Skeletal muscle tissue (tissue), 4 donors: ENCODE data around the gene MAP3K2. TPM values are rescaled to one million over a fixed set of nuclear protein-coding genes. Genes with fewer than 3 reads are reported as not detected.

Source experiments
- H3K27ac ChIP-seq: one replicate; pipeline ENCODE4 v1.7.0; 2013; ENCODE audit warnings: mild to moderate bottlenecking, low read depth, low read length, inconsistent platforms
- H3K27me3 ChIP-seq, 3 donors: one replicate each; pipeline ENCODE4 v1.7.0; 2013; ENCODE audit warnings: low read length in 3 of 3; ENCODE audit not compliant: control insufficient read depth in 3 of 3, insufficient read depth in 3 of 3
- H3K36me3 ChIP-seq, 3 donors: one replicate each; pipeline ENCODE4 v1.7.0; 2013; ENCODE audit warnings: low read length in 3 of 3; ENCODE audit not compliant: control insufficient read depth in 3 of 3, insufficient read depth in 3 of 3
- H3K4me1 ChIP-seq, 3 donors: one replicate each; pipeline ENCODE4 v1.7.0; 2013; ENCODE audit warnings: low read length in 3 of 3, mild to moderate bottlenecking in 3 of 3; ENCODE audit not compliant: control insufficient read depth in 3 of 3, insufficient read depth in 3 of 3
- H3K4me3 ChIP-seq, 3 donors: one replicate each; pipeline ENCODE4 v1.7.0; 2013; ENCODE audit warnings: low read length in 3 of 3
- H3K9ac ChIP-seq, 3 donors: one replicate each; pipeline ENCODE4 v1.7.0; 2013; ENCODE audit warnings: low read length in 3 of 3, mild to moderate bottlenecking in 3 of 3, moderate library complexity in 2 of 3, low read depth in 1 of 3
- H3K9me3 ChIP-seq, 3 donors: one replicate each; pipeline ENCODE4 v1.7.0; 2013; ENCODE audit warnings: low read length in 3 of 3; ENCODE audit not compliant: control insufficient read depth in 3 of 3
- total RNA-seq: library from RNA; depleted of rRNA; stranded (reverse); fragments of >200 nt; gene quantifications from one replicate; pipeline ENCODE4 v1.2.3, GENCODE V29; 2014
- donor health status: Osteomylitis.

MAP3K2 gene
- total RNA-seq, 1 donor from 2014 or later: 21.9 TPM

- Histone ChIP-seq H3K9me3 (no peaks in the 10 kb centered on the region), H3K36me3 (no peaks in the 10 kb centered on the region), H3K9ac (no peak overlapping the region), H3K27me3 (no peaks in the 10 kb centered on the region), H3K27ac (no peak overlapping the region), H3K4me3 (no peak overlapping the region), H3K4me1 (peaks cover 12 to 23% (median 13%) of the 10 kb centered on the region in 3 donors)
Observed at GRCh38 chr2:127394492-127394891, 6.7 kb upstream of the MAP3K2 start.

- Histone ChIP-seq H3K36me3 (no peaks in the 10 kb centered on the region), H3K9me3 (no peaks in the 10 kb centered on the region), H3K4me3 (no peak overlapping the region), H3K27ac (no peak overlapping the region), H3K9ac (no peak overlapping the region), H3K4me1 (peaks cover 14 to 23% (median 19%) of the 10 kb centered on the region in 3 donors), H3K27me3 (no peaks in the 10 kb centered on the region)
Observed at GRCh38 chr2:127392828-127393578, 5.2 kb upstream of the MAP3K2 start.

GRCh38 chr2:127392133-127392827 is 4.5 kb upstream of the MAP3K2 start:
- Histone ChIP-seq H3K9ac (no peak overlapping the region), H3K27ac (no peak overlapping the region), H3K4me1 (peaks cover 8 to 16% (median 12%) of the 10 kb centered on the region in 3 donors), H3K9me3 (no peaks in the 10 kb centered on the region), H3K27me3 (no peaks in the 10 kb centered on the region), H3K36me3 (no peaks in the 10 kb centered on the region), H3K4me3 (no peak overlapping the region)

GRCh38 chr2:127389778-127390435 is 2.1 kb upstream of the MAP3K2 start:
- Histone ChIP-seq H3K4me1 (peaks cover 11 to 25% (median 24%) of the 10 kb centered on the region in 3 donors), H3K9me3 (no peaks in the 10 kb centered on the region), H3K27me3 (no peaks in the 10 kb centered on the region), H3K36me3 (no peaks in the 10 kb centered on the region), H3K4me3 (no peak overlapping the region), H3K27ac (no peak overlapping the region), H3K9ac (no peak overlapping the region)

- H3K4me3 ChIP-seq: peak overlapping the region; percentile 75 to 87 (median 76)
- no peaks in the 10 kb centered on the region for H3K36me3 ChIP-seq
- H3K27ac ChIP-seq: peak overlapping the region; percentile 99
- H3K4me1 ChIP-seq: peaks cover 11 to 31% (median 25%) of the 10 kb centered on the region in 3 donors
- H3K9ac ChIP-seq: peak overlapping the region; percentile 83 to 87 (median 85)
- no peaks in the 10 kb centered on the region for H3K27me3 ChIP-seq
- H3K9me3 ChIP-seq: no peaks in the 10 kb centered on the region
Observed at GRCh38 chr2:127388423-127389164, 819 bp upstream of the MAP3K2 start.

- peaks cover 24 to 40% (median 40%) of the 10 kb centered on the region in 3 donors for H3K4me1 ChIP-seq
Observed at GRCh38 chr2:127386764-127387654, 766 bp downstream of the MAP3K2 start.

GRCh38 chr2:127386246-127386645 is 1.5 kb downstream of the MAP3K2 start:
- H3K27ac ChIP-seq: no peak overlapping the region
- no peaks in the 10 kb centered on the region for H3K36me3 ChIP-seq
- H3K9me3 ChIP-seq: no peaks in the 10 kb centered on the region
- peak overlapping the region; percentile 53 to 97 (median 71) for H3K4me3 ChIP-seq
- peaks cover 27 to 44% (median 43%) of the 10 kb centered on the region in 3 donors for H3K4me1 ChIP-seq
- H3K27me3 ChIP-seq: no peaks in the 10 kb centered on the region
- H3K9ac ChIP-seq: peak overlapping the region; percentile 4 to 99 (median 95)

More at GRCh38 chr2:127386764-127387654, 766 bp downstream of the MAP3K2 start:
- Histone ChIP-seq H3K27ac (peak overlapping the region; percentile 99), H3K9ac (peak overlapping the region; percentile 85 to 99 (median 95)), H3K9me3 (no peaks in the 10 kb centered on the region), H3K4me3 (peak overlapping the region; percentile 71 to 97 (median 77)), H3K36me3 (no peaks in the 10 kb centered on the region), H3K27me3 (no peaks in the 10 kb centered on the region)

GRCh38 chr2:127384529-127384928 is 3.2 kb downstream of the MAP3K2 start:
- H3K9me3 ChIP-seq: no peaks in the 10 kb centered on the region
- no peaks in the 10 kb centered on the region for H3K27me3 ChIP-seq
- H3K4me1 ChIP-seq: peaks cover 27 to 44% (median 37%) of the 10 kb centered on the region in 3 donors
- no peaks in the 10 kb centered on the region for H3K36me3 ChIP-seq
- H3K4me3 ChIP-seq: no peak overlapping the region
- H3K27ac ChIP-seq: no peak overlapping the region
- no peak overlapping the region for H3K9ac ChIP-seq

- Histone ChIP-seq H3K27me3 (no peaks in the 10 kb centered on the region), H3K9me3 (no peaks in the 10 kb centered on the region), H3K9ac (no peak overlapping the region), H3K27ac (peak overlapping the region; percentile 57), H3K4me1 (peaks cover 16 to 36% (median 27%) of the 10 kb centered on the region in 3 donors), H3K4me3 (no peak overlapping the region), H3K36me3 (no peaks in the 10 kb centered on the region)
Observed at GRCh38 chr2:127382831-127383230, 4.9 kb downstream of the MAP3K2 start.
